NCI-H2081 (cell line): Measurements from ENCODE around the gene SPARCL1.
A peak's percentile ranks its signal among the peaks of the same experiment; 100 is the strongest.

Experiments used
- DNase-seq, 2 experiments: peaks; one replicate each; lab custom pipeline; 2025; lab: John Stamatoyannopoulos, UW

Gene SPARCL1

DNA sequence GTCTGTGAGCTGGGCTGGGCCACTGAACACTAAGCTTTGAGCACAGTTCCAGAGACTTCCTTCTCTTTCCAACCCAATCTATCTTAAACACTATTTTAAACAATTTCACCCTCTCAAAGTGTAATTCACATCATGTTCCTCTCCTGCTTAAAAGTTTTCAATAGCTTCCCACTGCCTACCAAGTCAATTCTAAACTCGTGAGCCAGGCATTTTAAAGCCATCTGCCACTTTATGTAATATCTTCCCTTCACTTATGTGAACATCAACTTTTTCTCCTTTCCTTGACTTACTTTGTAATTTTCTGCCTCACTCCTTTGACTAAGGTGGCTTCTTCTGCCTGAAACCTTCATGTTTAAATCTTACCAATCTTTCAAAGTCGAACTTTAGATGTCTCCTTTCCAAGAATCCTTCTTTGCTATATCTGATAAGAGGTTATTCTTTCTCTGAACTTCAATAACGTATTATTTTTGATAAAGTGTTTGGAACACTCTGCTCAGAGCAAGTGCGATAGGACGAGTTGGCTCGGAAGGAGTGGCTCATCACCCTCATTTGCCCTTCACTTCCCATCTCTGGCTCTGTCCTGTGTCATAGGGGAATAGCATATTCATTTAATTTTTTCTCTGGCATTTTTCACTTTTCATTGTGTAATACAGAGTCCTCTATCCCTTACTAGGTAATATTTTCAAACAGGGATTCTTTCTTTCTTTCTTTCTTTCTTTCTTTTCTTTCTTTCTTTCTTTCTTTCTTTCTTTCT, 13.0 kb upstream of the SPARCL1 start:
- DNase-seq, result no peak

DNA sequence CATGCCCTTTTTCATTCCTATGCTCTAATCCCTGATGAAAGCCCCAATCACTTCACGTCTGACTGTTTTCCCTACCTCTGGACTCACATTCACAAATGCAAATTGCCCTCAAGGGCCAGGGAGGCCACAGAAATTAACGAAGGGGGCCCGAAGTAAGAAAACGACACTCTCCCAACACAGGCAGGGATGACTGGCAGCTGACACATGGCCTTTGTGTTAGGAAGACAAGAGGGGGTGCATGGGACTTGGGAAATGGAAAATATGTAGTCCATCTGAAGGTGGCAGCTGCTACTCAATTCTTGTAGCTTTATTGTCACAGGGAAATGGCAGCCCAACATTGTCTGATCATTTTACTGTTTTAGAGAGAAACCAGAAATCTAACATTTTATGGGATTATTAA, 12.3 kb upstream of the SPARCL1 start:
- DNase-seq, result no peak

DNA sequence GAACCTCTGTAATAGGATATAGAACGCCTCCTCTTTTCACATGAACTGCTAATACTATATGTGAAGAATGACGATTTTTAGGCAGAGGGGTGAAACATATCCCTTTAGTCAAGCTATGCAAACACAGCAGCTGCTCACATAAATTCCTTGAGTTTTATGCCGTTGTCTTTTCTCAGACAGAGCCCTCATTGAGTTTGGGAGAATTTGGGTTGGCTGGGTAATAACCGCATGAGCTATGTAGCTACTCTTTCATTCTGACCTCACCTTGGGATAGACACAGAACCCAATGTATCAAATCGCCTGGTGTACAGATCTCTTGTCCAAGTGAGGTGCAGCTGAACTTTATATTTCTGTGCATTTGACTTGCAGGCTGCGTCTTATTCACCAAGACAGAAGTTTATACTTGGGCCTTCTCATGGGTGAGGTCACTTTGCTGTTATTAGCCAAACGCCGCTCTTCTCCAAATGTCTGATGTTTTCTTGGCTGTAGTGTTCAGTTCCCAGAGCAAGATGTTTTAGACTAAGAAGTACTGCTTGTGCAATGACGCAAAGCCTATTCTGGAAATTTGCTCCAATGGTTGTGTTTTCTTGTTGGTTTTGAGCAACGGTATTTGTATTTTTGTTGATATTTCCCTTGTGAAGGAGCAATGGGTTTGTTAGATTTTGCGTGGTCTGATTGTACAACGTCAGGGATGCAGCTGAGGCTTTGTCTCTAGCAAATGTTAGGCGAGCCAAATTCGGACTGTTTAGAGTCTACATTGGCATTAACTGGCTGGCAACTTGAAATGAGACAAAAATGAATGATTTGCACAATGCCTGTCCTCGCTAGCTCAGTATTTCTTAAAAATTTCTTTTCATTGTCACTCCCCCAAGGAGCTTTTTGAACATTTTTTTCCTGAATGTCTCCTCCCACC, 11.2 kb upstream of the SPARCL1 start:
- DNase-seq, result no peak

DNA sequence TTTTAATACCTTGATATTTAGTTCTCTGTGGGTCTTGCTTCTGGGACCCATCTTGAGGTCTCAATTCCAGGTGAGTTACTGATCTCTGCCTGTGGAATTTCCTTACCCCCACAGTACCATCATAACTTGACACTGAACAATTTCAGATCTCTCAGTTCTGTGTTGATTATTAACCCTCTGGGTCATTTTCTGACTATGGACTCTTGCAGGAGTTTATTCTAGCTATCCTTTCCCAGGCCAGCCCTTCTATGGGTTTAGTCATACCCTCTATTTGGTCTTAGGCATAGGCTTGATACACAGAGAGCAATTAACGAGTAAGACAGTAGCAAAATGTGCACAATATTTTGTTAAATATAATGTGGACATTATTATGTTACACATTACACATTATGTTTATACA, 3.7 kb upstream of the SPARCL1 start:
- DNase-seq, result no peak

DNA sequence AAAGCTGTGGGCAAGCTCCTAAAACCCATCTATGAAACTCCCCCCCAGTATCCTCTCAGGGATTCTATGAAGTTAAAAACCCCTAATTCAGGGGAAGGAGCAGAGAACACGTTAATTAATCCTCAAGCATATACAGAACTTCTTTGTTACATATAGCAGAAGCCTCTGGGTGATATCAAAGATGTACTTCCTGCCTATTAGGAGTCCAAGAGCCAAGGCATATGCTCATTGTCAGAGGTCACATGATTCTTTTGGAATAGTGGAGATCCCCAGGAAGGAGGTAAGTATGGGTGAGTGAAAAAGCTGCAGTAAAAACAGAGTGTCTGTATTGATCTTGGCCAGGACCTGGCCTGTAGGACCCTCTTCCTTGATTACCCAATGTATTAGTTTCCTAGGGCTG, 2.9 kb upstream of the SPARCL1 start:
- no peak for DNase-seq

DNA sequence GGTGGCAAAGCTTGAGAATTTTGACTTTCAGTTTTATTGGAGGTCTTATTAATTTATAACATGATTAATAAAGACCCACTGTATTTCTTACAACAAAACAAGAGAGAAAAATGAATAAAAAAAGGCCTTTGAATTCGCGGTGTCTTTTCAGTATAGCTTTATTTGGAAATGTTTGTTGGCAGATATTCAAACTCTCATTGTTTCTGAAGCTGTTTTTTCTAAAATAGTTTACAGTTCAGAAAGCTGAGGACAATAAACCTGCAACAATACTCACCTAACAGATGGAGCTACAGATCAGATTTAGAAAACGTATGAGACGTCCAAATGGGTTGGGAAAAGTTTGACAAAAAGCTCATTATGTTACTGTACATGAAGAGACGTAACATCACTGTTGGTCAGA, 2.4 kb upstream of the SPARCL1 start:
- no peak for DNase-seq

DNA sequence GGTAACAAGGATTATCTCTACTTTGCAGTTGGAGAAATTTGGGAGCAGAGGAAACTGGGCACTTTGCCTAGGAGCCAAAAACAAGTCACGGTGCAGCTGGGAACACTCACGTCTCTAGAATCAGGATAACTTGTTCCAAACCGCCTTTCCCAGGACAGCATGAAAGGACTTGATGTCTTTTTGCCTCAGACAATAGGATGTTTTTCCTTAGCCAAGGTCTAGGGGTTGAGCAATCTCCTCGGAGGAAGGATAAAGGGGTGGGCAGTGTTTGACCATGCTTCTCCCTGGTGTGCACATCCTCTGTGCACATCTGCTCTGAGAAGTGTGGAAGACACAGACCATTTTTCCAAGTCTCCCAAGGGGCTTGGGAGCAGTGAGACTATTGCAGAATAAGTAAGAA, 1.7 kb upstream of the SPARCL1 start:
- no peak for DNase-seq

DNA sequence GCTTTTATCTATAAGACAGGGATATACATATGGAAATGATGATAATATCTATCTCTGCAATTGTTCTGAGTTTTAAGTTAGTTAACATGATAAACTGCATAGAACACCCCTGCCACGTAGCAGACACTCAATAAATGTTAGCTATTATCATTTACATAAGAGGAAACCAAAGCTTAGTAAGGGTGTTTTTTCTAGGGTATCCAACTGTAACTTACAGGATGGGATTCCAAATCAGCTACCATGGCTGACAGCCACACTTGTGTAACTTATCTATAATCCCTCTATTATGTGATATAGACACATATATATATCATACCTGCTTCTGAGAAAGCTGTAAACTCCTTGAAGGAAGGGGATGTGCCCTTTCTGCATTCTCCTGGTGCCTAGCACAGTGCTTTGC, 1.1 kb upstream of the SPARCL1 start:
- no peak for DNase-seq

DNA sequence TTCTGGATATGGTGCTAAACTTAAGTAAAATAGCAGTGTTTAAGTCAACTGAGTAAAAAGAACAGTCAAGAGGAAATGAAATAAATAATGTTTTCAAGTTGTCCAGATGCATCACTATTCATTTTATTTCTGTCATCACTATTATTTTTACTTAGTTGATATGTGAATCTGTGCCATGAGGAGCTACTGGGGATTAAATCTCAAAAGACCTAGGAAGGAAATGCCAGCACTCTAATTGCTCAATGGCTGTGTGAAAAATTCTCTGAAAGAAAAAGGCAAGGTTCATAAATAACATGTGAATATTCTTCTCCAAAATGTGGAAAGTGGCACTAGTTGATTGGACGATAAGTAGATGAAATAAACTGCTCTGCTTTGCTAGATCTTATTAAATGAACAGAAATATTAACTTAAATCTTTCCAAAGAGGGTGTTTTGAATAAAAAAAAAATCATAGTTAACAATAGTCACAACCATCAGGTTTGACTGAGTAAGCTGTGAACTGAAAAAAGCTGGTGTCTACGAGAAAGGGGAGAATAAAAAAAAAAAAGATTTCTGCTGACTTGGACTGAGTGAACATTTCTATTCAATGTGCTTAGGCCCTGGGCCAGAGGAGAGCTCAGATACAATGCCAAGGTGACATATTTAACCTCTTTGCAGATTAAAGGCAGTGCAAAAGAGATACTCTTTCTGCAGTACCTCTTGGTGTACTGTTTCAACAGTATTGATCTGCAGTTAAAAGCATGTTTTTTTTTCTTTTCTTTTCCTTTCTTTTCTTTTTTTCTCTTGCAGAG, 1.6 kb downstream of the SPARCL1 start:
- DNase-seq, result no peak

DNA sequence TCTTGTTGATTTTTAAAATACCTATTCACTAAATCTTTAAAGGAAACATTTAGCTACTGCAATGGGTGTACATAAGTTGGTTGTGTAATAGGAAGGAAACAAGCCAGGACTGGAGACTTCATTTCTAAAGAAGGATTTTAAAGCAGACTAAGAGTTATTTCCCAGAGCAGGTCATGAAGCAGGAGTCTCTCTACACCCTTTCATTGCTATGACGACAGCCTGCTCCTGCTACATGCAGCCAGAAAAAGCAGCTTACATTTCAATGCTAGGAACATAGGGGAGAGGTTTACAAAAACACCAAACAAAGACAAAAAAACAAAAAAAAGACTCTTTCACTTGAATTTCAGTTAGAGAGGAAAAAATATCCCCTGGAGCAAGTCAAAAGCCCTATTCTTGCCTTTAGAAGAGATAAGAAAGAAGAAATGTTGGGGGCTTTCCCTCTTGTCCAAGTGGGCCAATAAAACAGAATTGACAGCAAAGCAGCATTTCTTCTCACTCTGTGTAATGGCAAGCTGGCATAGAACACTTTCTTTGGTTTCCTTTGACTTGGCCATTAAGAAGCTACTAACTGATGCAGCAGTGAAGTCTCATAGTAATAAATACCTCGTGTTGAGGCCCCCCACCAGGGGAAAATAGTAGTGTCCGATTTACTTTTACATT, 3.4 kb downstream of the SPARCL1 start:
- no peak for DNase-seq

DNA sequence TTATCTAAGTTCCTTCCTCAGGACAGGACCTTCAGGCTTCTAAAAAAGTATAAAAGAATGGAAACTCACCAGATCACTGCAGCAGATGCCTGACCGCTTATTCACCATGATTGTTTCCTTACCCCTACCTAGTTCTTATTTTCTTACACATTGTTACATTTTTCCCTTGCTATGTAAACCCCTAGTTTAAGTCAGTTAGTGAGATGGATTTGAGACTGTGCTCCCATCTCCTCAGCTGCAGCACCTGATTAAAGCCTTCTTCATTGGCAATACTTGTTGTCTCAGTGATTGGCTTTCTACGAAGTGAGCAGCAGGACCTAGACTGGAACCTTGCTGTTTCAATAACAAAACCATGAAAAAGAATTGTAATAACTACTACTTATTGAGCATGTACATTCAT, 4.7 kb downstream of the SPARCL1 start:
- no peak for DNase-seq

DNA sequence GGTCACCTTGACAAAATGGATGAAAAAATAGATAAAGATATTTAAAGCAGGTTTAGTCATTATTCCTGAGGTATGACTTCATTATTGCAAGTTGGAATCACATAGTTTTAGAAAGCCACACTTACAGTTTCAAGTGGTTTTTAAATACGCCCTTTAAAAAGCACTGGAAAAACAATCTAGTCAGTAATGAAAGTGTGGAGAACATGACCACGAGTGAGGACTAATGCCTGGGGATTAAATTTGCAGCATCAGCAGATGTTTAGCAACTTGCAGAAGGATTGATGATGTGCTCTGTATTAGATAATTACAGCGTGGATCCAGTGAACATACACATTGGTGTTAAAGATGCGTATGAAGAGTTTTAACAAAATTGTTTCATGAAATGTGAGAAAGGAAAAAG, 5.9 kb downstream of the SPARCL1 start:
- DNase-seq, result no peak

DNA sequence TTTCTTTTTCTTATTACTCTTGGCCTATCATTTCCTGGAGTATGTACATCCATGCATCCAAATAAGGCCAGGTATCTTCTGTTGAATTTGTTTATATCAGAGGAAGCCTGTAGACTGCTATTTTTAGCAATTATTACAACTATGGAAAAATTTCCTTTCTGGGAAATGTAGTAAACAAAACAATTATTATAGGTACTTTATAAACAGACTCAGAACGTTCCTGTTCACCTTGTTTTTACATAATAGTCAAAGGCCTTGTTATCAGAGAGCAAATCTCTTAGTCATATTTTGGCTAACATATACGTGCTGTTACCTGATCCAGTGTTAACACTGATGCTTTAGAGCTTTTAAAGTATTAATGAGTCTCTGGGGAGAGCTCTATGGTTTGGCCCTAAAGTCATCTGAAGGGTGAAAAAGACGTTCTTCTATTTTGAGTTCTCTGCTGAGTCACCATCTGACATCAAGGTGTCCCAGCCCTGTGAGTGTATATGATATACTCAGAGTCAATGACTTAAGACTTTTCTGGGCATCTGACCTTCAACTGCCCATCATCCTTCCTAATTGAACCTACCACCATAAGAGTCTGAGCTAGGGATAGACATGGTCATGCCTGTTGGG, 7.3 kb downstream of the SPARCL1 start:
- no peak for DNase-seq

DNA sequence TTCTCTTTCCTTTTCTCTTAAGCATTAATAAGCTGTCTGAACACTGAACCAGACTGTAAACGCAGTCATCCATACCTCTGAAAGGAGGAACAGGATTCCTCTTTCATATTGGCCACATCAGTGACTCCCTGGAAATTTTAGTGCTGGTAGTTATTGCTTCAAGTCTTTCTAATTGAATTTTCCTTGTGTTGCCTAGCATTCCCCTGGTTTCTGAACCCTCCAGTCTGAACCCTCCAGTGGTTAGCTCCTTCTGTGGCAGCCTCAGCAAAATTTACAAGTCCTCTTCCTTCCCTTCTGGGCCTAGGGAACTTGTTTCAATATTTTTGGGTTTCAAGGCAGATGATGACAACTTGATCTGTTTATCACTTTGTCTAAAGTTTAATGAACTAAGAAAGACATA, 7.9 kb downstream of the SPARCL1 start:
- no peak for DNase-seq

DNA sequence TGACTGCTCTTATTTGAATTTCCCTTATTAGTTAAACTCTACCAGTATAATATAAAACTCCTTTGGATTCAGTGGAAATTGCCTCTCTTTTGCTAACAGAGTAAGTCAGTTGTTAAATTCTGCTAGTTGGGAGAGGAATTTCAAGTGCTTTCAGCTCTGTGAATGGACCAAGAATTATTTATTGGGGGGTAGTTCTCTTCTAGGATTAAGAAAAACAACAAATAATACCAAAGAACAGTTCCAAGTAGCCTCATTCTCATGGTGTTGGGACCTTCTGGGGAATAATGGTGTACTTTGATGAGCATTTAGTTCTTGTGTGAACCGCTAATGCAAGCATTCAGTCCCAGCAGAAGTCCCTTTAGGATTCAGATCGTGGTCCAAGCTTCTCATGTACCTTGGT, 11.6 kb downstream of the SPARCL1 start:
- DNase-seq, result no peak

DNA sequence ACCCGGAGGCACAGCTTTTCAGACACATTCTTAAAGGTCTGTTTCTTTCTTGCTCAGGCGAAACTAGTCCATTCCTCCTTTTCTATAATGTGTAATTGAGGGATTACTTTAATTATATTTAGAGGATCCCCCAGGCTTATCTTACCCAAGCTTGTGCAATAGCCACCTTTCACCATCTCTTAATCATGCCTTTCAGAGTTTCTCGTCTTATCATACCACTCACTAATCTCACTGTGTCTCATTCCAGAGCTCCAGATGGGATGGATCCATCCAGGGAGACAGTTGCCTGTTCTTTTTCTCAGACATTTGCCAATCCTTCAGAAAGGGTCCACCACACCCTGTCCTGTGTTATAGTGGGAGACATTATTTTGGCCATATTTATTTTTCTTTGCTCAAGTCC, 12.5 kb downstream of the SPARCL1 start:
- no peak for DNase-seq

DNA sequence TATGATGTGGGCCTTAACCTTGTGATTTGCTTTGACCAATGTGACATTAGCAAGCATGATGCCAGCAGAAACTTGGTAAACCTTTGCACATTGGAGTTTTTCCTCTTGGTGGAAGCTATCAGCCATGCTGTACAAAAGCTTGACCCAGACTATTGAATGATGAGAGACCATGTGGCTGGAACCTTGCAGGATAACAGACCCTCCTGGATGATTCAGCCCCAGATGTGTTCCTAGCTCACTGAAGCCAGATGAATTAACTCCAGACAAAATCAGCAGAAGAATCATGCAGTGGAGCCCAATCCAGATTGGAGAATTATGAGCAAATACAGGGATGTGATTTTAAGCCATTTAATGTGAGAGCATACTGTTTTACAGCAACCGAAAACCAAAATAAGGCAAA, 16.8 kb downstream of the SPARCL1 start:
- DNase-seq, result no peak

DNA sequence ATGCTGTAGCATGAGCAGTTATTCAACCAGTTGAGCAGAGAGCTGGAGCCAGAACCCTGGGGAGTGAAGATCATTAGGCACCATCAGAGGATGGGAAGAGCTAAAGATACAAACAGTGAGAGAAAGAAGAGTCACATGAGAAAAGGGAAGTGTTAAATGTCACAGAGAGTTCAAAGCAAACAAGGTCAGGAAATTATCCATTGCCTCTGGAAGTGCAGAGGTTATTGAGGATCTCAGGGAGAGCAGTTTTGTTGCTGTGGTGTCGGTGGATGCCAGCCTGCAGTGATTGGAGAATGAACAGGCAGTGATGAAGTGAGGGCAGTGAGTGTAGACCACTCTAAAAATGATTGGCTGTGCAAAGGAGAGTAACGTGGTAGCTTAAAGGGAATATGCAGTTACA, 17.7 kb downstream of the SPARCL1 start:
- DNase-seq, result peak in 1 of 2 experiments; percentile 1

DNA sequence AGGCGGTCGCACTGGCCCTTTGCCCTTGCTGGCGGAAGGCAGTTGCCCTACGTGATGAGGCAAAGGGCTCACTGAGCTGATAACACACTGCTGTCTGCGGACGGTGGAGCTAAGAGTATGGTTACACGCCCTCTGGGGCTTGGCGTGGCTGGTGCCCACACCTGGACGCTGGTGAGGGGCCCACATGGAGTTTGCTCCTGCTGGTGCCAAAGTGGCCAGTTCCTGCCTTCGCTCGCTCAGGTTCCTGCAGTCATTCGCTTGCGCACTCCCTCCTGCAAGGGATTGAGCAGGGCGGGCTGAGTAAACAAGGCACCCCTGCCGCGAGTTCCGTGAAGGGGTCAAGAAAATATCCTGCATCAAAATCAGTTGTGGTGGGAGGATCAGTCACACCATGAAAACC, 18.4 kb downstream of the SPARCL1 start:
- DNase-seq, result no peak

DNA sequence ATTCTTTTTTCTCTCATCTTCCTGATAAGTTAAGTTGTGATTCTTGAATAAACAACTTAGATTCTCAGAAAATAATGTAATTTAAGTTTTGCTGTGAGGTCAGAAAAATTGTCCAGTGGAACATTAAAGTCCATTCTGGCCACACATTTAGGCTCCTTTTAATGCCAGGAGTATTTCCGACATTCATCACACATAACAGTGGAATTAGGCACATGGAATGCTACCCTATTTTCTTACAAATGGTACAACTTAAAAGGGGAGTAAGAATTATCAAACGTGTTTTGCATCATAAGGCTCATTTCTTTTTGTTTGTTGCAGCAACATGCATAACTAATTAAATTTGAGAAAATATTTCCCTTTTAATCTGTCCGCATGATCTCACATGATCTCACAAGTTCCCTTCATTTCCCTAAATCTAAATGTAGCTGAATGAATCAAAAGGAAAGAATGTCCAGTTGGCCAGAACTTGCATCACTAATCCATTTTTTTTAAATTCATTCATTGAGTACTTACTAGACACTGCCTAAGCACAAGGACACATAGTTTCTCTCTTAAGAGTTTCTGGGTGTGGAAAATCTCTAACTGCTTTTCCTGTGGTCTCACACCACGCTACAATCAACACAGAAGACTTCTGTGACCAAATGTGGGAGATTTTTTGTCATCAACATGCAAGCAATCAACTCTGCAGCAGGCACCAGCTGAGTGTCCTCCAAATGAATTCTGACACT, 22.0 kb downstream of the SPARCL1 start:
- DNase-seq, result no peak

DNA sequence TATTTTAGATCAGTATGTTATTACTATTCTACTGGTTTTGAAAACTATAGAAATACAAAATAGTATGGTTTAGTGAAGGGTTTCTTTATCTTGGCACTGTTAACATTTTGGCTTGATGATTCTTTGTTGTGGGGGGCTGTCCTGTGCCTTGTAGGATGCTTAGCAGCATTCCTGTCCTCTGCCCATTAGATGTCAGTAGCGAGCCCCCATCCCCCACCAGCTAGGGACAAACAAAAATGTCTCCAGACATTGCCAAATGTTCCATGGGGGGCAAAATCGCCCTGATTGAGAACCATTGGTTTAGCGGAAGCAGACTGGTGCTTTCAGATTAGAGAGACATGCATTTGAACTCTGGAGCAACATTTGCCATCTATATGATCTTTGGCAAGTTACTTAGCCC, 23.3 kb downstream of the SPARCL1 start:
- no peak for DNase-seq
